ENCODE data around the gene RBM38. TPM values are rescaled to one million over a fixed set of nuclear protein-coding genes. Genes with fewer than 3 reads are reported as not detected.

RBM38 gene
- total and polyA plus RNA-seq, 12 donors = 3.0 to 30.9 (median 14.1) TPM

- no peaks in the 10 kb centered on the region for H3K4me1 ChIP-seq (replicated peaks in 1 of 2)
These were observed 59.7 kb downstream of the RBM38 start for GRCh38 chr20:57450931-57451330.

GRCh38 chr20:57451431-57451794, 60.2 kb downstream of the RBM38 start:
- intact Hi-C loops (cut with DNase I) = no loop called here
- no peak for TF ChIP-seq POLR2A (IDR thresholded peaks at IDR 0.05)
- TF ChIP-seq, protein P1, sequence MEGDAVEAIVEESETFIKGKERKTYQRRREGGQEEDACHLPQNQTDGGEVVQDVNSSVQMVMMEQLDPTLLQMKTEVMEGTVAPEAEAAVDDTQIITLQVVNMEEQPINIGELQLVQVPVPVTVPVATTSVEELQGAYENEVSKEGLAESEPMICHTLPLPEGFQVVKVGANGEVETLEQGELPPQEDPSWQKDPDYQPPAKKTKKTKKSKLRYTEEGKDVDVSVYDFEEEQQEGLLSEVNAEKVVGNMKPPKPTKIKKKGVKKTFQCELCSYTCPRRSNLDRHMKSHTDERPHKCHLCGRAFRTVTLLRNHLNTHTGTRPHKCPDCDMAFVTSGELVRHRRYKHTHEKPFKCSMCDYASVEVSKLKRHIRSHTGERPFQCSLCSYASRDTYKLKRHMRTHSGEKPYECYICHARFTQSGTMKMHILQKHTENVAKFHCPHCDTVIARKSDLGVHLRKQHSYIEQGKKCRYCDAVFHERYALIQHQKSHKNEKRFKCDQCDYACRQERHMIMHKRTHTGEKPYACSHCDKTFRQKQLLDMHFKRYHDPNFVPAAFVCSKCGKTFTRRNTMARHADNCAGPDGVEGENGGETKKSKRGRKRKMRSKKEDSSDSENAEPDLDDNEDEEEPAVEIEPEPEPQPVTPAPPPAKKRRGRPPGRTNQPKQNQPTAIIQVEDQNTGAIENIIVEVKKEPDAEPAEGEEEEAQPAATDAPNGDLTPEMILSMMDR (IDR thresholded peaks at IDR 0.05) = no peak

More at GRCh38 chr20:57450931-57451330, 59.7 kb downstream of the RBM38 start:
- peak overlapping the region in 1 of 5 donors; percentile 16 for H3K27ac ChIP-seq
- no peaks in the 10 kb centered on the region for H3K27me3 ChIP-seq
- no peak for DNase-seq
- no peak overlapping the region for H3K4me3 ChIP-seq
- no peaks in the 10 kb centered on the region for H3K9me3 ChIP-seq (replicated peaks in 1 of 3)
- TF ChIP-seq, protein P1 (IDR thresholded peaks at IDR 0.05) = no peak
- H3K36me3 ChIP-seq (replicated peaks in 1 of 2) = no peaks in the 10 kb centered on the region
- intact Hi-C loops (cut with DNase I) = no loop called here
- WGBS, 4 donors = 43 to 58% (median 56%) methylated on average over 7 to 13 of the region's 13 CpGs

DNA sequence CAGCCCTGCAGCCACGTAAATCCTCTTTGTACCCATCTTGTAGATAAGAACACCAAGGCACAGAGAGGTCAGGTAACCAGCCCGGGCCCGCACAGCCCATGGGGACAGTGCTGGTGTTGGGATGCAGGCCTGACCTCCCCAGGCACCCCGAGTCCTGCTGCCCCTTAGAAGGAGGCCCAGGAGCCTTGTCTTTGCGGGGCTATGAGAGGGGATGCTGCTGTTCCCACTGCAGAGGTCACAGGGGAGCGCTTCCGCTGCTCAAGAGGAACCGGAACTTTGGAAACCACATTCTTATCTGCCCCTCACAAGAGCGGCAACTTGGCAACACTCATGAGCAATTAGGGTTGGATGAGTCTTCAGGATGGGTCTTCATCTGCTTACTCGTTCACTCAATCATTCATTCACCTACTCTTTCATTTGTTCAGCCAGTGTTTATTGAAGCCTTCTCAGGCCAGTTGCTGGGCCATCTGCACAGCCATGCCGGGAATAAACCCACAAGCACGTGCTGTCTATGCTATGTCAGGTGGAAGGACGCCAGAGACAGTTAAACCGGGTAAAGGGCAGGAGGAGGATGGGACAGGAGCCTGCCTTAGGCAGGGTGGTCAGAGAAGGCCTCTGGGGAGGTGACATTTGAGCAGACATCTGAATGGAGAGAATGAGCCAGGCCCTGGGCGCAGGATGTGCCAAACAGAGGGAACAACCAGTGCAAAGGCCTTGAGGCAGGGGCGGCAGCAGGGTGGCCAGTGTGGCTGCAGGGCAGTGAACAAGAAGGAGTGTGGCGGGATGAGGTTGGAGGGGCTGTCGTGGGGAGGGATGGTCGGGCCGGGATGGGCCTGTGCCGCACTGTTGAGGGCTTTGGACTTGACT, 60.8 kb downstream of the RBM38 start:
- Histone ChIP-seq H3K27ac (no peak overlapping the region), H3K9me3 (replicated peaks in 1 of 3) (no peaks in the 10 kb centered on the region), H3K27me3 (no peaks in the 10 kb centered on the region), H3K4me3 (no peak overlapping the region), H3K4me1 (replicated peaks in 1 of 2) (no peaks in the 10 kb centered on the region), H3K36me3 (replicated peaks in 1 of 2) (no peaks in the 10 kb centered on the region)
- intact Hi-C loops (cut with DNase I) = no loop called here
- TF ChIP-seq, protein P1 (IDR thresholded peaks at IDR 0.05) = no peak
- no peak for TF ChIP-seq POLR2A (IDR thresholded peaks at IDR 0.05)
- WGBS, 4 donors = 72 to 84% (median 78%) methylated on average over 16 to 21 of the region's 21 CpGs
- no peak for DNase-seq

More at GRCh38 chr20:57451431-57451794, 60.2 kb downstream of the RBM38 start:
- Histone ChIP-seq H3K9me3 (replicated peaks in 1 of 3) (no peaks in the 10 kb centered on the region), H3K36me3 (replicated peaks in 1 of 2) (no peaks in the 10 kb centered on the region), H3K27me3 (no peaks in the 10 kb centered on the region), H3K27ac (no peak overlapping the region), H3K4me3 (no peak overlapping the region), H3K4me1 (replicated peaks in 1 of 2) (no peaks in the 10 kb centered on the region)
- no peak for DNase-seq
- 73 to 93% (median 78%) methylated on average over 3 to 7 of the region's 7 CpGs for WGBS, 4 donors

DNA sequence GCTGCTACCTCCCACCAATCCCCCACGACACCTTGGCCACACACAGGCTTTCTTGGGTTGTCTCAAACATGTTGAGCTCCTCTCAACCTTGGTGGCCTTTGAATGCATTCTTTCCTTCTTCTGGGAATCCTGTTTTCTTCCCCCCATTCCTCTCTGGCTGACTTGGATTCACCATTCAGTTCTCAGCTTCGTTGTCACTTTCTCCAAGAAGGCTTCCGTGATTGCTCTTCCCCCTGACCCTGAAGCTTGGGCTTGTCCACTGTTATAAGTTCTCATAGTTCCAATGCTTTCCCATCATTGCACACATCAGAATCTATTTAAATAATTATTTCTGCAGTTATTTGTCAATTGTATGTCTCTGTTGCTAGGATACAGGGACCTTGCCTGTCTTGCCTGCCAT, 64.2 kb downstream of the RBM38 start:
- H3K4me1 ChIP-seq (replicated peaks in 1 of 2) = no peaks in the 10 kb centered on the region
- TF ChIP-seq POLR2A (IDR thresholded peaks at IDR 0.05) = no peak
- TF ChIP-seq, protein P1 (IDR thresholded peaks at IDR 0.05) = no peak
- H3K27ac ChIP-seq = no peak overlapping the region
- no peak overlapping the region for H3K4me3 ChIP-seq
- WGBS, 4 donors = 71 to 86% (median 75%) methylated on average over 3 of the region's 3 CpGs
- H3K36me3 ChIP-seq (replicated peaks in 1 of 2) = no peaks in the 10 kb centered on the region
- H3K9me3 ChIP-seq (replicated peaks in 1 of 3) = no peaks in the 10 kb centered on the region
- H3K27me3 ChIP-seq = no peaks in the 10 kb centered on the region
- intact Hi-C loops (cut with DNase I) = no loop called here
- no peak for DNase-seq

Measured in adrenal gland (tissue), 12 donors.